OCI-M2 (cell line): ENCODE results near the gene SLC34A2.
"Not testable (repeated sequence)": the region's sequence is repeated elsewhere in the genome, so short reads cannot be mapped to it uniquely, and the experiment has no call there.

Experiments
- DNase-seq: peaks from one replicate; lab custom pipeline; 2025; ENCODE audit not compliant: unreplicated experiment; lab: John Stamatoyannopoulos, UW

Gene SLC34A2

GRCh38 chr4:25654971-25655963 is at the start of gene SLC34A2:
Gene SLC34A2, plus strand, starts transcription at chr4:25655851. Its CDS starts 6,650 bp downstream, at chr4:25662501.
- no peak for DNase-seq

- DNase-seq = no peak
Measured at GRCh38 chr4:25608644-25609043, 47.0 kb upstream of the SLC34A2 start.

- DNase-seq = no peak
Measured at GRCh38 chr4:25609976-25610375, 45.7 kb upstream of the SLC34A2 start.

GRCh38 chr4:25613613-25614012 is 42.0 kb upstream of the SLC34A2 start:
- DNase-seq = not testable (repeated sequence)

GRCh38 chr4:25614807-25615206 is 40.8 kb upstream of the SLC34A2 start:
- DNase-seq = no peak

- no peak for DNase-seq
Measured at GRCh38 chr4:25621027-25621930, 34.4 kb upstream of the SLC34A2 start.

GRCh38 chr4:25624616-25625015 is 31.0 kb upstream of the SLC34A2 start:
- DNase-seq = no peak

- DNase-seq = no peak
Measured at GRCh38 chr4:25628451-25628850, 27.2 kb upstream of the SLC34A2 start.

- no peak for DNase-seq
Measured at GRCh38 chr4:25632135-25632534, 23.5 kb upstream of the SLC34A2 start.

- DNase-seq = no peak
Measured at GRCh38 chr4:25633541-25633940, 22.1 kb upstream of the SLC34A2 start.

GRCh38 chr4:25635501-25635900 is 20.1 kb upstream of the SLC34A2 start:
- no peak for DNase-seq

- no peak for DNase-seq
Measured at GRCh38 chr4:25637581-25638220, 17.9 kb upstream of the SLC34A2 start.

GRCh38 chr4:25638221-25638601 is 17.4 kb upstream of the SLC34A2 start:
- no peak for DNase-seq

- DNase-seq = no peak
Measured at GRCh38 chr4:25638806-25639205, 16.8 kb upstream of the SLC34A2 start.

- no peak for DNase-seq
Measured at GRCh38 chr4:25650311-25650710, 5.3 kb upstream of the SLC34A2 start.

GRCh38 chr4:25651682-25652081 is 4.0 kb upstream of the SLC34A2 start:
- no peak for DNase-seq

- DNase-seq = no peak
Measured at GRCh38 chr4:25654031-25654970, 1.4 kb upstream of the SLC34A2 start.

- no peak for DNase-seq
Measured at GRCh38 chr4:25656031-25656430, 380 bp downstream of the SLC34A2 start.

- DNase-seq = no peak
Measured at GRCh38 chr4:25658357-25658771, 2.7 kb downstream of the SLC34A2 start.

GRCh38 chr4:25658777-25659176 is 3.1 kb downstream of the SLC34A2 start:
- no peak for DNase-seq
